ENCODE data around the gene ANKRD13B. TPM values are rescaled to one million over a fixed set of nuclear protein-coding genes. Genes with fewer than 3 reads are reported as not detected.

The ANKRD13B gene
- total RNA-seq, 6 experiments from 2014 or later = 1.9 to 4.3 (median 3.0) TPM

DNA sequence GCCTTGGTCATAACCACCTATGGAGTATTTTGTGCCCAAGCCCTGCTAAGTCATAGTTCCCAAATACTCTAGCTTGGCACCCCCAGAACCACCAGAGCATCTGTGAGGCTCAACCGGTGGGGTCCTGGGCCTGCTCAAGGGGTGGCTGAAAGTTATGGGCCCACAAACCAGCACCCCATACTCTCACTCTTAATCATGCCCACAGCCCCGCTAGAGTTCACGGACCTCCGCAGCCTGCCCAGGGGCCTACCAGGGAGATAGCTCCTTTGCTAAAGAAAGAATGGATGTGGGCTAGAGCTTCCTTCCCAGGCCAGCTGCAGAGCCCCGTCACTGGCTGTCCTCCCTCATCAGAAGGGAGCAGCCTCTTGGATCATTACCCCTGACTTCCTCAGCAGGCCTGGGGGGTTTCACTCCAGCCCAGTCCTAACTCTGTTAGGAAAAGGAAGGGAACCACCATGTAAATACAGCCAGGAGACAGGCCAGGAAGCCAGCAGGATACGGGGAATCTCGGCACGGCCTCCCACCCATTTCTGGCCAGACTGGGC, 4.8 kb upstream of the ANKRD13B start:
- H3K36me3 Mint-ChIP-seq (ENCODE audit: low read depth) = no peaks in the 10 kb centered on the region
- H3K27ac Mint-ChIP-seq = peak overlapping the region; percentile 85
- DNase-seq = no peak
- H3K9me3 Mint-ChIP-seq = no peaks in the 10 kb centered on the region
- peaks cover 3% of the 10 kb centered on the region; the same call in 1 of the 2 replicates for H3K27me3 Mint-ChIP-seq (ENCODE audit: insufficient read depth)
- H3K4me3 Mint-ChIP-seq = peak overlapping the region; percentile 96
- TF ChIP-seq, protein P1, sequence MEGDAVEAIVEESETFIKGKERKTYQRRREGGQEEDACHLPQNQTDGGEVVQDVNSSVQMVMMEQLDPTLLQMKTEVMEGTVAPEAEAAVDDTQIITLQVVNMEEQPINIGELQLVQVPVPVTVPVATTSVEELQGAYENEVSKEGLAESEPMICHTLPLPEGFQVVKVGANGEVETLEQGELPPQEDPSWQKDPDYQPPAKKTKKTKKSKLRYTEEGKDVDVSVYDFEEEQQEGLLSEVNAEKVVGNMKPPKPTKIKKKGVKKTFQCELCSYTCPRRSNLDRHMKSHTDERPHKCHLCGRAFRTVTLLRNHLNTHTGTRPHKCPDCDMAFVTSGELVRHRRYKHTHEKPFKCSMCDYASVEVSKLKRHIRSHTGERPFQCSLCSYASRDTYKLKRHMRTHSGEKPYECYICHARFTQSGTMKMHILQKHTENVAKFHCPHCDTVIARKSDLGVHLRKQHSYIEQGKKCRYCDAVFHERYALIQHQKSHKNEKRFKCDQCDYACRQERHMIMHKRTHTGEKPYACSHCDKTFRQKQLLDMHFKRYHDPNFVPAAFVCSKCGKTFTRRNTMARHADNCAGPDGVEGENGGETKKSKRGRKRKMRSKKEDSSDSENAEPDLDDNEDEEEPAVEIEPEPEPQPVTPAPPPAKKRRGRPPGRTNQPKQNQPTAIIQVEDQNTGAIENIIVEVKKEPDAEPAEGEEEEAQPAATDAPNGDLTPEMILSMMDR (IDR thresholded peaks at IDR 0.05) = no peak
- H3K4me1 Mint-ChIP-seq (ENCODE audit: low read depth) = peaks cover 58% of the 10 kb centered on the region

DNA sequence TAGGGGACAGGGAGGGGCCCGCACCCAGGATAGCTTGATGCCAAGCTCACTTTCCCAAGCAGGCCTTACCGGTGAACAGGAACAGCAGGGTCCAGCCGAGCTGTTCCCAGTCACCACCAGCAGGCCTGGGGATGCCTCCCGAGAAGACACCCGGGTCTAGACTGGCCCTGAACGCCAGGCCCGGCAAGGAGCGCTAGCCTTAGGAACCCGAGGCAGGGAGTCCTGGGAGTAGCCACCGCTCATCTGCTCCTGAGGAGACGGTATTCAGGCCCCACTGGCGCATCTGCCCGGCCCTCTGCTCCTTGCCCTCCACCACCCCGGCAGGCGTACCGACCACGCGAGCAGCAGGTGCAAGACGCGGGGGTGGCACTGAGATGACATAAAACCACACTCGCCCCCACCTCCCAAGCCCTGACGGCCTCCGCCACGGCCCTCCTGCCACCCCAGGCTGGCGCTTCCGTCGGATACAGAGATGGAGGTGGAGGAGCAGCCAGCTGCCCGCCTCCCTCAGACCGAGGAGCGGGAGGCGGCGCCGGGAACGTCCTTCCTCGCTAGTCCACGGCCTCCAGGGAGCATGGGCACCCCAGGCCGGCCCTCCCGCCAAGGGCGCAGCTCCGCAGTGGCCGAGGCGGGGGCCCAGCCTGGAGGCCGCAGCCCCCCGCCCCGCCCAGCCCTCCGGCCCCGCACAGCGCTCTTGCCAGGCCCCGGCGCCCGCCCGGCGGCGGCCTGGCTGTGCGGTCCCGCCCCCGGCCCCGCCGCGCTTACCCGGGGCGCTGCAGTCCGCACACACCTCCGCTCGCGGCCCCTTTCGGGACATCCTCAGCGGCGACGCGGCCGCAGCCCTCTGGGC, 4.1 kb upstream of the ANKRD13B start:
- H3K27me3 Mint-ChIP-seq (ENCODE audit: insufficient read depth) = peaks cover 3% of the 10 kb centered on the region; the same call in 1 of the 2 replicates
- H3K4me1 Mint-ChIP-seq (ENCODE audit: low read depth) = peaks cover 58% of the 10 kb centered on the region
- no peaks in the 10 kb centered on the region for H3K36me3 Mint-ChIP-seq (ENCODE audit: low read depth)
- DNase-seq = peak; percentile 29
- H3K4me3 Mint-ChIP-seq = peak overlapping the region; percentile 96
- peak overlapping the region; percentile 85 for H3K27ac Mint-ChIP-seq
- no peaks in the 10 kb centered on the region for H3K9me3 Mint-ChIP-seq
- TF ChIP-seq, protein P1 (IDR thresholded peaks at IDR 0.05) = no peak

DNA sequence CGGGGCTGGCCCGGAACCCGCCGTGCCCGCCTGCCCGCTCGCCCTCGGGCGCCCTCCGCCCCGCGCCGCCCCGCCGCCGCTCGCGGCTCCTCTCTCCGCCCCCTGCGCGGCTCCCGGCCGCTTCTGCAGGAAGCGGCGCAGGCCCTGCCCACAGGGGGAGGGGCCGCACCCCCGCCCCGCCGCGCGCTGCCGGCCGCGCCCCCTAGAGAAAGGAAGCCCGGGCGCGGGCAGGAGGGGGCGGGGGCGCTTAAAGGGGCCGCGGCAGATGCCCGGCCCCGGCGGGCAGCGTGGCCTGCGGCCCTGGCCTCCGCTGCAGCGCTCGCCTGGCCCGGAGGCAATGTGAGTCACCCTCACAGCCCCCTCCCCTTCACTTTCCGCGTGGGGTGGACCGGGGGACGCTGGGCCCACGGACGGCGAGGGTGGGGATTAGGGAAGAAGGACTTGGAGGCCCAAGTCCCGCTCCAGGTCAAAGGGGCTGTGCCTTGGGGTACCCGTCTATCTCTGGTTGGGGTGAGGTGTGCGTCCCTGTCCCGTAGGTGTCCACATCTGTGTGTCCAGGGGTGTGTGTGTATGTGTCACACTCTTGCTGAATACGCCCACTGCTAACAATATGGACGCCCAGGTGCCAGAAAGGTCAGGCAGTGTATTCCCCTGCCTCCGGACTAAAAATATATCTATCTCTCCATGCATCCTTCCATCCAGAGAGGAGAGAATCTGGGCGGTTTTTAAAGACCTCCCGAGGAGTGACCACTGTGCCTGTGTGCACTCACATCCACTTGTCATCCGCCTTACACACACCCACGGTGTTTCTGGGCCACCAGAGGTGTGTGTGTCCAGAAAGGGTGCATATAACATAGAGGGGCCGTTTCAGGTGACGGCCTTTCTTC, 3.2 kb upstream of the ANKRD13B start, which contains the start of gene GIT1:
Gene GIT1, minus strand, starts transcription at position 125 of the 887 bp plus-strand sequence. CDS start 270 bp downstream, outside the sequence.
- TF ChIP-seq, protein P1 (IDR thresholded peaks at IDR 0.05) = peak; percentile 39; the same call in 1 of the 2 replicates
- Mint-ChIP-seq H3K9me3 (no peaks in the 10 kb centered on the region), H3K4me1 (ENCODE audit: low read depth) (peaks cover 52% of the 10 kb centered on the region), H3K27me3 (ENCODE audit: insufficient read depth) (peaks cover 3% of the 10 kb centered on the region; the same call in 1 of the 2 replicates), H3K36me3 (ENCODE audit: low read depth) (no peaks in the 10 kb centered on the region), H3K27ac (peak within 1 kb of the TSS; percentile 88), H3K4me3 (peak within 1 kb of the TSS; percentile 96)
- peak; percentile 41 for DNase-seq

DNA sequence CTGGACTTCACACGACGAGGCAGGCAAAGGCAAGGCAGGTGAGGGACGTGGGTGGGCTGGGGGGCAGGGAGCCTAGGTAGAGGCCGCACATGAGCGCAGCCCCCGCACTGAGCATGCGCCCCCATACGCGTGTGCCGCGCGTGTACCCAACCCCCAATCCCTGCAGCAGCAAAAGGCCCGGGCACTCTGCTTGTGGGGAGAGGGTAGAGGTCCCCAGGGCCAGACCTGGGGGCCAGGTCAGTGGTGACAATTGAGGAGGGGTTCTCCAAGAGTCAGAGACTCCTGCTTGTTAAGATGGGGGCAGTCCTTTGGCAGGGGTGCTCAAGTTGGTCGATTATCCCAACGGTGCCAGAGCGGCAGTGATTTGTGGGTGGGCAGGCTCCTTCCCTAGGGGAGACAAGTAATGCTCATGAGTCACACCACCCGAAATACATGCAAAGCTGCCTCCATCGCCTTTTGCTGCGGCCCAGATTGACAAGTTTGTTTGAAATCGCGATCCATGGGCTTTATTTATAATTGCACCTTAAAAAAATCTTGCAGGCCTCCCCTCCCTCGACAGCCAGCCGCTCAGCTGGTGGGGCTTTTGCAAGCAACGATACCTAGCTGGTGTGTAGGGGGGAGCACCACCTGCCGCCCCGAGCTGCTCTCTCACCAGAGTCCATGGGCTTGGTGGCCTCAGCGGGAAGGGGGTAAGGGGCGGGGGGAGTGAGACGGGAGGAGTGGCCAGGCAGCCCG, 2.4 kb upstream of the ANKRD13B start:
- Mint-ChIP-seq H3K27me3 (ENCODE audit: insufficient read depth) (peaks cover 3% of the 10 kb centered on the region; the same call in 1 of the 2 replicates), H3K4me3 (peak overlapping the region; percentile 83), H3K4me1 (ENCODE audit: low read depth) (peaks cover 57% of the 10 kb centered on the region), H3K9me3 (no peaks in the 10 kb centered on the region), H3K27ac (peak overlapping the region; percentile 88), H3K36me3 (ENCODE audit: low read depth) (no peaks in the 10 kb centered on the region)
- peak; percentile 47 for DNase-seq
- TF ChIP-seq, protein P1 (IDR thresholded peaks at IDR 0.05) = no peak
